Neural progenitor cell (in vitro differentiated cells): ENCODE data around the gene HNMT. TPM values are rescaled to one million over a fixed set of nuclear protein-coding genes. Genes with fewer than 3 reads are reported as not detected.
A peak's percentile ranks its signal among the peaks of the same experiment; 100 is the strongest.

Source experiments
- DNase-seq: peaks from one replicate; pipeline ENCODE4 v3.0.0-alpha.2; 2016; ENCODE audit warnings: low spot score
- H2AFZ ChIP-seq: fragments of 200-600 bp; sonication (generic); replicated peaks from 2 replicates; pipeline ENCODE4 v1.6.1; 2016; ENCODE audit warnings: antibody characterized with exemption
- H3F3A ChIP-seq: fragments of 200-600 bp; sonication (generic); 2 replicates; pipeline ENCODE4 v1.6.1; 2016; ENCODE audit warnings: antibody characterized with exemption, low read depth
- H3K27ac ChIP-seq: fragments of 200-600 bp; sonication (generic); 2 replicates; pipeline ENCODE4 v1.5.1; 2016; ENCODE audit warnings: mild to moderate bottlenecking
- H3K27me3 ChIP-seq: fragments of 200-600 bp; sonication (generic); 2 replicates; pipeline ENCODE4 v1.6.1; 2016; ENCODE audit warnings: mild to moderate bottlenecking, moderate library complexity
- H3K36me3 ChIP-seq: fragments of 200-600 bp; sonication (generic); 2 replicates; pipeline ENCODE4 v1.5.1; 2016
- H3K4me1 ChIP-seq: fragments of 200-600 bp; sonication (generic); 2 replicates; pipeline ENCODE4 v1.6.1; 2016; ENCODE audit warnings: mixed run types
- H3K4me2 ChIP-seq: fragments of 200-600 bp; sonication (generic); 2 replicates; pipeline ENCODE4 v1.6.1; 2016
- H3K4me3 ChIP-seq: fragments of 200-600 bp; sonication (generic); 2 replicates; pipeline ENCODE4 v1.5.1; 2016
- H3K79me2 ChIP-seq: fragments of 200-600 bp; sonication (generic); 2 replicates; pipeline ENCODE4 v1.6.1; 2016; ENCODE audit warnings: low read depth
- H3K9ac ChIP-seq: fragments of 200-600 bp; sonication (generic); 2 replicates; pipeline ENCODE4 v1.6.1; 2016
- H3K9me3 ChIP-seq: fragments of 200-600 bp; sonication (generic); 2 replicates; pipeline ENCODE4 v1.5.1; 2016; ENCODE audit warnings: low read depth
- H4K20me1 ChIP-seq: fragments of 200-600 bp; sonication (generic); 2 replicates; pipeline ENCODE4 v1.6.1; 2016; ENCODE audit warnings: low read depth
- H3K27ac Mint-ChIP-seq: 3 replicates; pipeline ENCODE4 v1.8.0; 2021; ENCODE audit warnings: mixed read lengths
- H3K27me3 Mint-ChIP-seq: 2 replicates; pipeline ENCODE4 v1.8.0; 2022; ENCODE audit warnings: low read depth, mild to moderate bottlenecking, inconsistent platforms, moderate library complexity, mixed read lengths; ENCODE audit not compliant: insufficient read depth
- H3K36me3 Mint-ChIP-seq: 3 replicates; pipeline ENCODE4 v1.8.0; 2021; ENCODE audit warnings: mixed read lengths
- H3K4me1 Mint-ChIP-seq: 3 replicates; pipeline ENCODE4 v1.8.0; 2021; ENCODE audit warnings: mixed read lengths
- H3K4me3 Mint-ChIP-seq: 3 replicates; pipeline ENCODE4 v1.8.0; 2021; ENCODE audit warnings: mild to moderate bottlenecking, moderate library complexity, mixed read lengths
- H3K9me3 Mint-ChIP-seq: 3 replicates; pipeline ENCODE4 v1.8.0; 2020; ENCODE audit warnings: mixed read lengths
- EZH2 ChIP-seq: fragments of 200-600 bp; sonication (generic); IDR thresholded peaks from 2 replicates; pipeline ENCODE4 v1.6.1; 2017; ENCODE audit warnings: antibody characterized with exemption, mild to moderate bottlenecking, moderate library complexity
- EZH2phosphoT487 ChIP-seq: fragments of 200-600 bp; sonication (generic); IDR thresholded peaks from 2 replicates; pipeline ENCODE4 v1.6.1; 2017; ENCODE audit warnings: antibody characterized with exemption
- total RNA-seq: library from RNA; depleted of rRNA; stranded (reverse); fragments of >200 nt; gene quantifications from 2 replicates; pipeline ENCODE4 v1.2.3, GENCODE V29; 2015; ENCODE audit warnings: low replicate concordance
- TF ChIP-seq, protein P1 (sequence below): fragments of 200-600 bp; sonication (generic); IDR thresholded peaks from 2 replicates; pipeline ENCODE4 v1.5.1; 2017; ENCODE audit warnings: antibody characterized with exemption, mild to moderate bottlenecking

Gene HNMT
- total RNA-seq, 1 donor from 2014 or later = 1.6 TPM

- Mint-ChIP-seq H3K9me3 (no peaks in the 10 kb centered on the region), H3K4me3 (no peak overlapping the region), H3K4me1 (no peaks in the 10 kb centered on the region), H3K27me3 (no peaks in the 10 kb centered on the region), H3K36me3 (no peaks in the 10 kb centered on the region), H3K27ac (no peak overlapping the region)
- no peaks in the 10 kb centered on the region for H3K4me1 ChIP-seq
- H3K27me3 ChIP-seq = no peaks in the 10 kb centered on the region
- H3K36me3 ChIP-seq = no peaks in the 10 kb centered on the region
- no peak overlapping the region for H3K9ac ChIP-seq
- no peak overlapping the region for H3K4me3 ChIP-seq
- no peaks in the 10 kb centered on the region for H3K79me2 ChIP-seq
- no peak for DNase-seq
- no peak for TF ChIP-seq EZH2
- TF ChIP-seq, protein P1, sequence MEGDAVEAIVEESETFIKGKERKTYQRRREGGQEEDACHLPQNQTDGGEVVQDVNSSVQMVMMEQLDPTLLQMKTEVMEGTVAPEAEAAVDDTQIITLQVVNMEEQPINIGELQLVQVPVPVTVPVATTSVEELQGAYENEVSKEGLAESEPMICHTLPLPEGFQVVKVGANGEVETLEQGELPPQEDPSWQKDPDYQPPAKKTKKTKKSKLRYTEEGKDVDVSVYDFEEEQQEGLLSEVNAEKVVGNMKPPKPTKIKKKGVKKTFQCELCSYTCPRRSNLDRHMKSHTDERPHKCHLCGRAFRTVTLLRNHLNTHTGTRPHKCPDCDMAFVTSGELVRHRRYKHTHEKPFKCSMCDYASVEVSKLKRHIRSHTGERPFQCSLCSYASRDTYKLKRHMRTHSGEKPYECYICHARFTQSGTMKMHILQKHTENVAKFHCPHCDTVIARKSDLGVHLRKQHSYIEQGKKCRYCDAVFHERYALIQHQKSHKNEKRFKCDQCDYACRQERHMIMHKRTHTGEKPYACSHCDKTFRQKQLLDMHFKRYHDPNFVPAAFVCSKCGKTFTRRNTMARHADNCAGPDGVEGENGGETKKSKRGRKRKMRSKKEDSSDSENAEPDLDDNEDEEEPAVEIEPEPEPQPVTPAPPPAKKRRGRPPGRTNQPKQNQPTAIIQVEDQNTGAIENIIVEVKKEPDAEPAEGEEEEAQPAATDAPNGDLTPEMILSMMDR = no peak
- no peak for TF ChIP-seq EZH2phosphoT487
- H3K27ac ChIP-seq = no peak overlapping the region
- no peak overlapping the region for H2AFZ ChIP-seq
- no peaks in the 10 kb centered on the region for H3F3A ChIP-seq
- H3K9me3 ChIP-seq = no peaks in the 10 kb centered on the region
- H4K20me1 ChIP-seq = no peaks in the 10 kb centered on the region
- no peak overlapping the region for H3K4me2 ChIP-seq
These were observed 68.1 kb downstream of the HNMT start for GRCh38 chr2:138032334-138032733.

- Histone ChIP-seq H3K4me3 (no peak overlapping the region), H3K79me2 (no peaks in the 10 kb centered on the region), H3K9ac (no peak overlapping the region), H3K27ac (no peak overlapping the region), H2AFZ (no peak overlapping the region), H3K36me3 (no peaks in the 10 kb centered on the region), H3F3A (no peaks in the 10 kb centered on the region), H3K4me2 (no peak overlapping the region), H3K27me3 (no peaks in the 10 kb centered on the region), H3K9me3 (no peaks in the 10 kb centered on the region), H3K4me1 (no peaks in the 10 kb centered on the region), H4K20me1 (no peaks in the 10 kb centered on the region)
- H3K4me3 Mint-ChIP-seq = no peak overlapping the region
- H3K27ac Mint-ChIP-seq = no peak overlapping the region
- no peaks in the 10 kb centered on the region for H3K27me3 Mint-ChIP-seq
- H3K36me3 Mint-ChIP-seq = no peaks in the 10 kb centered on the region
- DNase-seq = peak; percentile 4
- H3K4me1 Mint-ChIP-seq = no peaks in the 10 kb centered on the region
- H3K9me3 Mint-ChIP-seq = no peaks in the 10 kb centered on the region
- TF ChIP-seq EZH2 = no peak
- TF ChIP-seq, protein P1 = no peak
- TF ChIP-seq EZH2phosphoT487 = no peak
These were observed 70.3 kb downstream of the HNMT start for GRCh38 chr2:138034536-138034935.

GRCh38 chr2:138035608-138036217 lies 71.4 kb downstream of the HNMT start:
- no peaks in the 10 kb centered on the region for H3K36me3 ChIP-seq
- H3K27me3 ChIP-seq = no peaks in the 10 kb centered on the region
- H3K9me3 ChIP-seq = no peaks in the 10 kb centered on the region
- Mint-ChIP-seq H3K27me3 (no peaks in the 10 kb centered on the region), H3K36me3 (no peaks in the 10 kb centered on the region), H3K4me3 (no peak overlapping the region), H3K27ac (no peak overlapping the region), H3K4me1 (no peaks in the 10 kb centered on the region), H3K9me3 (no peaks in the 10 kb centered on the region)
- no peaks in the 10 kb centered on the region for H4K20me1 ChIP-seq
- no peaks in the 10 kb centered on the region for H3K4me1 ChIP-seq
- no peak overlapping the region for H3K4me2 ChIP-seq
- H3K4me3 ChIP-seq = no peak overlapping the region
- no peak overlapping the region for H3K27ac ChIP-seq
- DNase-seq = peak; percentile 2
- no peaks in the 10 kb centered on the region for H3K79me2 ChIP-seq
- H2AFZ ChIP-seq = no peak overlapping the region
- H3K9ac ChIP-seq = no peak overlapping the region
- TF ChIP-seq EZH2phosphoT487 (no peak), EZH2 (no peak)
- TF ChIP-seq, protein P1 = no peak
- no peaks in the 10 kb centered on the region for H3F3A ChIP-seq
